HG03442 (cell line): ENCODE results near the gene LIMK2.
"Not testable (repeated sequence)": the region's sequence is repeated elsewhere in the genome, so short reads cannot be mapped to it uniquely, and the experiment has no call there.

ENCODE experiments used
- ATAC-seq: cut with Tn5 transposase; IDR thresholded peaks from one replicate; pipeline ENCODE4 v1.9.1; 2021; ENCODE audit warnings: mild to moderate bottlenecking, moderate library complexity; ENCODE audit not compliant: unreplicated experiment

LIMK2 gene

GRCh38 chr22:31211862-31212730, at the start of gene LIMK2:
LIMK2 (plus strand) TSS chr22:31212298; CDS start chr22:31212409, 111 bp downstream.
- peak; percentile 77 for ATAC-seq

DNA sequence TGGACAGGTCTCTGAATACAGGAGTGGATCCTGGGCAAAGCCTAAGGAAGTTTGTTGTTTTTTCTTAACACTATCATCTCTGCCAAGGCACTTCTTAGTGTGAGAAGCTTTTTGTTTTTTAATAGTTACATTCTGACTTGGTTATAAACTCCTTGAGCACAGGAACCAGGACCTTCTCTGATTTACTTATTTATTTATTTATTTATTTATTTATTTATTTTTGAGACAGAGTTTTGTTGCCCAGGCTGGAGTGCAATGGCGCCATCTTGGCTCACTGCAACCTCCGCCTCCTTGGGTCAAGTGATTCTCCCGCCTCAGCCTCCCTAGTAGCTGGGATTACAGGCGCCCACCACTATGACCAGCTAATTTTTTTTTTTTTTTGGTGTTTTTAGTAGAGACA, 41.1 kb upstream of the LIMK2 start:
- no peak for ATAC-seq

DNA sequence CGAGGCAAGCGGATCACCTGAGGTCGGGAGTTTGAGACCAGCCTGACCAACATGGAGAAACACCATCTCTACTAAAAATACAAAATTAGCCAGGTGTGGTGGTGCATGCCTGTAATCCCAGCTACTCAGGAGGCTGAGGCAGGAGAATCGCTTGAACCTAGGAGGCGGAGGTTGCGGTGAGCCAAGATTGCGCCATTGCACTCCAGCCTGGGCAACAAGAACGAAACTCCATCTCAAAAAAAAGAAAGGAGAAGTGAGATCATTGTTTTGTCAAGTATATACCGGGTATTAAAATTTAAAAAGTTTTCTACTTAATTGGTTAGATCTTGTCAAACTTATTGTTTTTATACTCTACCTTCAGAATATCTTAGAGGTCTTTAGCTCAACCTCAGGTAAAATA, 40.4 kb upstream of the LIMK2 start:
- ATAC-seq = not testable (repeated sequence)

DNA sequence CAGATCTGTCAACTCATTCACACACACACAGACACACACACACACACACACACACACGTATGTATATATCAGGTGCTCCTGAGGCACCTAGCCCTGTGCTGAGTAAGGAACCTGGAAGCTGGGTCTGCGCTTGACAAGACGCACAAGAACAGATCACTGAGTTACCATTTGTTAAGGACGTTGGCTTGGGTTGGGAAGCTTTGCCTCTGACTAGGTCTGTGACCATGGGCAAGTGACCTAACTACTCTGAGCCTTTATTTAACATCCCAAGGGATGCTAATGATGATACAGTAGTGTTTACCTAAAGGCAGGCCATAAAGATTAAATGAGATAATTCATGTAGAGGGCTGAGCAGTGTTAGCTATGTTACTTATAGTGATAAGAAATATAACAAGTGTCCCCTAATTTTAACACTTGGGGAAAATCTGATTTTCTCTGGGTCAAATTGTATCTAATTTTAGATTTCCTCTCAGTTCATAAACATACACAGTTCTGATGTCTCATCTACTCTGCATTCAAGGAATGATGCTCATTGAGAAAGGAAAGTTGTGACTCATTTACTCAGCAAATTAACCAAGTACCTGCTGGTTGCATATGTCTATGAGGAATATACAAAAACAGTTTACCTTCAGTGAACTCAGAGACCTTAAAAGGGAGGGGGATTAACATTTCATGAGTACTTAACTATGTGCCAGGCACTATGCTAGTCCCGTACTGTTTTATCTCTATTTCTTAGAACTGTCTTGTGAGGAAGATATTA, 38.5 kb upstream of the LIMK2 start:
- ATAC-seq = no peak

- ATAC-seq = no peak
Measured at GRCh38 chr22:31176923-31177322, 35.2 kb upstream of the LIMK2 start.

GRCh38 chr22:31177420-31178162, 34.5 kb upstream of the LIMK2 start:
- ATAC-seq = no peak

DNA sequence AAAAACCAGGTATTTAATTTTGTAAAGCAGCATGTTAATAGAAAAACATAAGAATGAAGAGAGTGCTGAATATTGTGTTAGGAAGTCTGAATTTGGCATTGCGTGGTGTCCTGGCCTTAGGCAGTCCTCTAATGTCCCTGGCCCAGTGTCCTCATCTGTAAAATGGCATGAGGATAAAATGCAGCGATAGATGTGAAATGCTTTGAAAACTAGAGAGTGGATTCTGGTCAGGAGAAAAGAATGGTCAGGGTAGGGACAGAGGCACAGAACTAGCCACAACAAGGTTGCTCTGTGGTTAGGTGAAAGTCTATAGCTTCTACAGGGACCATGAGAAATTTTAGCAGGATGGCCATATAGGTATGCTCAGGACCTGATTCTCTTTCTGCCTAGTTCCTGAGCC, 33.2 kb upstream of the LIMK2 start:
- no peak for ATAC-seq

DNA sequence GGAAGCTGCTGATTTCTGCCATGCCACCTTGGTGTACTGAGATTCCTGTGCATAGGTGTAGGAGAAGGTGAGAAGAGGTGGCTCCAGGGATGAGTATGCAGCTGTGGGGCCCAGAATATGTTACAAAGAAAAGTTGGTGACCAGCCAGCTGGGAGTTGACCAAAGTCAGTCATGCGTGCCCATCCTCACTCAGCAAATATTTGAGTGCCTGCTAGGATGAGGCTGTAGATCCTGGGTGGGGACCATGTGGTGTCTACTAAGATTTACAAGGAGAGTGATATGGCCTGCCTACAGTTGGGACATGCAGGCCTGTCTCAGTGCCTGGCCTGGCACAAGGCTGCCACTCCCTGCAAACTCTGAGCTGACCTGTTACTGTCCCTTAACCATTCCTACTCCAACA, 32.8 kb upstream of the LIMK2 start:
- ATAC-seq = no peak

DNA sequence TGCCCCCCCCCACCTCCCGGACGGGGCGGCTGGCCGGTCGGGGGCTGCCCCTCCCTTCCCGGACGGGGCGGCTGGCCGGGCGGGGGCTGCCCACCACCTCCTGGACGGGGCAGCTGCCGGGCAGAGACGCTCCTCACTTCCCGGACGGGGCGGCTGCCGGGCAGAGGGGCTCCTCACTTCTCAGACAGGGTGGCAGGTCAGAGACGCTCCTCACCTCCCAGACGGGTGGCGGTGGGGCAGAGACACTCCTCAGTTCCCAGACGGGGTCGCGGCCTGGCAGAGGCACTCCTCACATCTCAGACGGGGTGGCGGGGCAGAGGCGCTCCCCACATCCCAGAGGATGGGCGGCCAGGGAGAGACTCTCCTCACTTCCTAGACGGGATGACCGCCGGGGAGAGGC, 28.1 kb upstream of the LIMK2 start:
- ATAC-seq = no peak

GRCh38 chr22:31185056-31185455, 27.0 kb upstream of the LIMK2 start:
- no peak for ATAC-seq

DNA sequence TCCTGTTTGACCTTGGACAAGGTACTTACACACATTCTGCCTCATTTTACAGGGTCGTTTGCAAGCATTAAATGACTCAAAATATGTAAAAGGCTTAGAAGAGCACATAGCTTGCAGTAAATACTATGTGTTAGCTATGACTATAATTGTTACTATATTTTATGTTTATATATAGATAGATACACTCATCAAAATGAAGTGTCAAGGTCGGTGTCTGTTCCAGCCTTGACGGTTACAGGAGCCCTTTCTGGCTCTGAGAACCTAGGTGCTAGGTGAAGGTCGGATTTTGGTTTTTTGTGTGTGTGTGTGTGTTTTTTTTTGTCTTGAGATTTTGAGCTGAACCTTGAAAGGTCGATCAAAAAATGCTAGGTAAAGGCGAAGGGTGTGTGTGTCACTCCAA, 24.5 kb upstream of the LIMK2 start:
- ATAC-seq = no peak

DNA sequence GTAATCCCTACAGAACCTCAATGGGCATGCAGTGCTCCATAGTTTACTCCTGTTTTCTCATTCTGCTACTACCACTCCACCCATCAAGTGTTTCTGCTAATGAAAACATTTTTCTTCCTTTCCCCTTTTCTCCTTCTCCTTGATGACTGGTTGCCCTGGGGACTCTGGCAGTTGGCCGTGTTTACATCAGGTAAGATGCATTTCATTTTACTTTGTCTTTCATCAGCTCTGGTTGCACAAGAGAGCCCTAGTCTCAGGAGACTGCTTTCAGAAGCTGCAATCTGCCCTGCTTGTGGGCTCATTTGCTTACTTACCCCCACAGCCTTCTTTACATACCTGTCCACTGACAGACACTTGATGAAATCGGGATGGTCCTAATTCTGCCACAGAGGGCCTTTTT, 19.6 kb upstream of the LIMK2 start:
- no peak for ATAC-seq

DNA sequence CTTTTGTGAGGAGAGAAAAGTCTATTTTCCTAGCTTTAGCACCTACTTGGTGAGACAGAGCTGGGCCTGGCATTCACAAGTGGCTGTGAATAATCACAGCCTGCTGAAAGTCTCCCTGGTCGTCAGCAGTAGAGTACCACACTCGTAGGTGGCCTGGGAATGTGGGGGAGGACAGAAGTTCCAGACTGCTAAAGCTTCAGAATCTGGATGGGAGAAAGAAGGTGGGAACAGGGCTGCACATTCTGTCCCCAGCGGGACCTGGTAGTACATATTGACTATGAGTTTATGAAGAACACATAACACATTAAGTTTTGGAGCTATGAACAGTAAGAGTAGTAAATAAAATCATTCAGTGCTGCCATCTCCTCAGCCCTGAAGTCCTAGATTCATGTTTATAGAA, 19.0 kb upstream of the LIMK2 start:
- no peak for ATAC-seq

GRCh38 chr22:31194681-31195080, 17.4 kb upstream of the LIMK2 start:
- ATAC-seq = not testable (repeated sequence)

DNA sequence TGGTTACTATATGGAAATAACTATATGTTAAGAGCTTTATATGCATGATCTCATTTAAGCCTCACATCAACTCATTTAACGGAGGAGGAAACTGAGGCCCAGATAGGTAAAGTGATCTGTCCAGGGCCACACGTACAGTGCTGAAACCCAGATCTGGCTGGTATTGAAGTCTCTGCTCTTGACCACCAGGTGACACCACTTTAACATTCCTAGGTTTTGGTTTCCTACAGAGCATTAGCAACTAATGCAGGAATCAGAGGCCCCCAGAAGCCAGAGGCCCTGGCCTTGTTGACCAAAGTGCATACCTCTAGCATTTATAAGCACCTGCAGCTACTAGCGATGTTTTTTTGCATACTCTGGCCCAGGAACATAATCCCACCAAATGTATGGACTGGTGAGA, 12.9 kb upstream of the LIMK2 start:
- ATAC-seq = no peak

DNA sequence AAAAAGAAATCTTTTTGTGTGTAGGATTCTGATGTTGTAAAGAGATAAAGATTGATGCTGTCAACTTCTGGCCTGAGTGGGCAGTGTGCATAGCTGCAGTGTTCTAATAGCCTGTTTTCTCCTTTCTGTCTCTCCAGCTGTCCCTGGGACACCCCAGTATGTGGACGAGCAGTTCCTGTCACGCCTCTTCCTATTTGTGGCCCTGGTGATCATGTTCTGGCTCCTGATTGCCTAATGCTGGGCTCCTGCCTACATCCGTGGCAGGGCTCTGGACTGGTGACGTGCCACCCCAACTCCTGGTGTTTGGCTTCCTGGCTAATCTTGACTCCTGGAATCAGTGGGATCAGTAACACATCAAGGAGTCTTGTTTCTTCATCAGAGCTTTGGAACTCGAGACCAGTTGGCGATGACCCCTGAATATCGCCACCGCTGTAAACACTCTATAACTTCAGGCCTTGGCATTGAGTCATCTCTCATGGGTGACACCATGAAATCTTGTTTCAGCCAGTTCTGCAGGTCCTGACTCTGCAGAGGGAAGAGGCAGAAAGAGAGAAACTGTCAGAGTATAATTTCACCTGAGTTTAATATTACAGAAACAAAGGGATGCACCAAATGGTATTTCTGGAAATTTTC, 7.6 kb upstream of the LIMK2 start:
- not testable (repeated sequence) for ATAC-seq

DNA sequence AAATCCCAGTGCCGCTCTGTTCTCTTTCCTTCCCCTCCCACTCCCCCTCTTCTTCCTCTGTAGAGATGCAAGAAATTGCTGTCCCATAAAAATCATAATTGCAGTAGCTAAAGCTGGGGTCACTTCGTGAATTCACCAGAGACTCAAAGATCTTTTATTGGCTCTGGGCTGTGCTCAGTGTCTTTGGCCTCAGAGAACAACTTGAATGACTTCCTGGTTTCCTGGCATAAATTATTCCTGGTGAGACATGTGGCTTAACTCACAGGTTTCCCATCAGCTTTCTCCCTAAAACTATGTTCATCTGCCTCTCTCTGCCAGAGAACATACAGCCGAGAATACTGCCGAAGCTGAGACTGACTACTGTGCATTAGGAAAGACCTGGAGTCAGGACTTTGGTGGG, 7.0 kb upstream of the LIMK2 start:
- not testable (repeated sequence) for ATAC-seq

DNA sequence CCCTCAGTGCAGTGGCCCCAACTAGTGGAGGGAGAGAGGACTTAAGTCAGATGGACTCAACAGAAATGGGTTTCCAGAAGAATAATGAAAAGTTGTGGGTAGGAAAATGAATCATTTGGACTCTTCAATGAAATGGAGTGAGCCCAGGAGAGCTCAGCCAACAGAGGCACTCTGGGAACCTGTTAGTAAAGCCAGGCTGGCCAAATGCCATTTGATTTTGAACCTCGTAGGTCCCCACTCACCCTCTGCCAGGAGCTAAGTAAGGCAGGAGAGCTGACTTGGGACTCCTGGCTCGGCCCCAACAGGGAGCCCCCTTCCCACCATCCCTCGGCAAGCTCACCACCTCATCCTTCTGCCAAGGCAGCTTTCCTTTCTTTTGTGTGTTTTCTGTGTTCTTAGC, 5.6 kb upstream of the LIMK2 start:
- ATAC-seq = not testable (repeated sequence)

GRCh38 chr22:31206896-31207687, 5.0 kb upstream of the LIMK2 start:
- ATAC-seq = no peak
